Right hindlimb (tissue), 1 donor: ENCODE measurements around the gene SOX13.

Experiments
- DNase-seq: peaks from one replicate; pipeline ENCODE4 v3.0.0-alpha.2; 2018

The SOX13 gene

DNA sequence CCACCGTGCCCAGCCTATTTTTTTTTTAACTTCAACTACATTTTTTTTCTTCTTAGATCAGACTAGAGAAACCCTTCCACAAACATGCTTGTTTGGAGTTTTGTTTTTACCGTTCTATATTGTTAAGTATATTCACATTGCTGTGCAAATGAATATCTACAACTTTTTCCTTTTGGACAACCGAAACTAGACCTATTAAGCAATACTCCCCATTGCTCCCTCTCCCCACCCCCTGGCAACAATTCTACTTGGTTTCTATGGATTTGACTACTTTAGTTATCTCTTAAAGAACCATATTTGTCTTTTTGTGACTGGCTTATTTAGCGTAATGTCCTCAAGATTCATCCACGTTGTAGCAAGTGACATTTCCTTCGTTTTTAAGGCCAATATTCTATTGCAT is 59.8 kb downstream of the SOX13 start:
- no peak for DNase-seq

DNA sequence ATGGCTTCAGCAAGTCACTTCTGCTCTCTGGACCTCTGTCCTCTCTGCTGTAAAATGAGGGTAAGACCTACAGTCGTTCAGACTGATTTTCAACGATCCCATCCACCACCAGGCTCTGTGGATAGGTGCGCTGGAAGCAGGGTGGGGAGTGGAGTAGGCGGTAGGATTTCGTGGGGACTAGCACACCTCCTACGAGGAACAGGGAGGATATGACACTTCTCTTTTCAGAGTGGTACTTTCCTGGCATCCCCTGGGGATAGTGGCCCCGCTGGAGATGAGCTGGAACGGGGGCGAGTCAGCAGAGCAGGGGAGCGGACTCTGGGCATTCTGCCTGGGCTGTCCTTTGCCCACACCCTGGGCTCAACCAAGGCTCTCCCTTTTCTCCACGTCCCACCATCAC is 61.2 kb downstream of the SOX13 start:
- no peak for DNase-seq

DNA sequence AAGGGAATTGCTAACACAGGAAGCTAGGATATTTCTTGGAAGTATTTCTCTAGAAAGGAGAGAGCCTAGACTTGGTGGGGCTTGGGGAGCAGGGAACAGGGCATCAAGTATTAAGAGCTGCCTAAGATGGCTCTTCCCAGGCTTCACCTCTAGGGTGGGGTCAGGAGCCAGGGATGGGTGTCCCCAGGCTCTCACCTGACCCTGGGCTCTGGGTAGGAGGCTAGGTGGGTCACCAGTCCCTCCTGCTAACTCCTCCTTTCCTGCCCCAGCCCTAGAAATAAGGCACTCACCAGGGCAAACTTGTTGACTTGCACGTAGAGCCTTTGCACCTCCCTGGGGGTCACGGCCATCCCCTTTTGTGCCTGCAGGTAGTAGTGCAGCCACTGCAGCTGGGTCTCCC is 63.9 kb downstream of the SOX13 start:
- DNase-seq, result no peak

DNA sequence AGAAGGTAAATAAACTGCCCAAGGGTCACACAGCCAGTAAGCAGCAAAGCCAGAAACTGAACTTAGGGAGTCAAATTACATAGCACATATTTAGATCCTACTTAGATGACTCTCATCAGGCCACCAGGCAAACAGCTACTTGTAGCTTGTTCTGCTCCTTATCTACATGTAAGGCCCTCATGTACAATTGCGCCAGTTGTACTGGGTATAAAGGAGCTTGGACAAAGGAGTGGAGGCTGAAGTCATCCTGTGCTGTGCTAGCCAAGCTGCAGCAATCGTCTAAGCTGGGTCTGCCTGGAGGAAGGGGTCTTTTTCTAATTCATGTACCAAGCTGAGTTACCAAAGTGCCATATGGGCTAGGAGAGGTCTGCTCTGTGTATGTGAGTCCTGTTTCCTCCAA is 66.2 kb downstream of the SOX13 start:
- DNase-seq, result no peak

DNA sequence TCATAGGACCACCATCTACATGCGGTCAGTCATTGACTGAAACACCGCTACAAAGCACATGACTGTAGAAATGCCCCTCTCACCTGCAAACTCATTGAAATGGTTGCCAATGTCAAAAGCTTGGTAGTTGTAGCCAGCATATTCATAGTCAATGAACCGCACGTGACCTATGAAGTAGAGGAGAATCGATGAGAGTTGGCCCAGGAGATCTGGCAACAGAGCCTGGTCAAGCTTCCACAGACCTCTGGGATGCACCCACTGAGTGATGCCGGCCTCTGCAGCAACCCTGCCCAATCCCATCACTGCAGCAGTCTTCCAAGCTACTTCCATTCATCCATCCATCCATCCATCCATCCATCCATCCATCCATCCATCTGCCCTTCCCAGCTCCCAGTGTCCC is 67.0 kb downstream of the SOX13 start:
- DNase-seq, result no peak

DNA sequence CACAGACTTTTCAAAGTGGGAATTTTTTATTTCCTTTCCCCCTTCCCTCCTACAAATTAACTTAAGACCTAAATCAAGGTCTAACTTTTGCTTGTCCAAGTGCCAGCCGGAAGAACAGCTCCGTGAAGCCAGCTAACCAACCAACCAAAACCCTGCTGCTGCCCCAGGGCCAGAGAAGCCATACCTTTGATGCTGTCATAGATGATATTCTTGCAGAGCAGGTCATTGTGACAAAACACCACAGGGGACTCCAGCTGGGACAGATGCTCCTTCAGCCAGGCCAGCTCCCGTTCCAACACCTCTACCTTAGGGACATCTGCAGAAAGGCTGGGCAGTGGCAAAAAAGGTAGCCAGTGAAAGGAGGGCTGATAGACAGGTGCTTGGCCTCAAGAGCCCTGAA is 68.2 kb downstream of the SOX13 start:
- DNase-seq, result no peak

DNA sequence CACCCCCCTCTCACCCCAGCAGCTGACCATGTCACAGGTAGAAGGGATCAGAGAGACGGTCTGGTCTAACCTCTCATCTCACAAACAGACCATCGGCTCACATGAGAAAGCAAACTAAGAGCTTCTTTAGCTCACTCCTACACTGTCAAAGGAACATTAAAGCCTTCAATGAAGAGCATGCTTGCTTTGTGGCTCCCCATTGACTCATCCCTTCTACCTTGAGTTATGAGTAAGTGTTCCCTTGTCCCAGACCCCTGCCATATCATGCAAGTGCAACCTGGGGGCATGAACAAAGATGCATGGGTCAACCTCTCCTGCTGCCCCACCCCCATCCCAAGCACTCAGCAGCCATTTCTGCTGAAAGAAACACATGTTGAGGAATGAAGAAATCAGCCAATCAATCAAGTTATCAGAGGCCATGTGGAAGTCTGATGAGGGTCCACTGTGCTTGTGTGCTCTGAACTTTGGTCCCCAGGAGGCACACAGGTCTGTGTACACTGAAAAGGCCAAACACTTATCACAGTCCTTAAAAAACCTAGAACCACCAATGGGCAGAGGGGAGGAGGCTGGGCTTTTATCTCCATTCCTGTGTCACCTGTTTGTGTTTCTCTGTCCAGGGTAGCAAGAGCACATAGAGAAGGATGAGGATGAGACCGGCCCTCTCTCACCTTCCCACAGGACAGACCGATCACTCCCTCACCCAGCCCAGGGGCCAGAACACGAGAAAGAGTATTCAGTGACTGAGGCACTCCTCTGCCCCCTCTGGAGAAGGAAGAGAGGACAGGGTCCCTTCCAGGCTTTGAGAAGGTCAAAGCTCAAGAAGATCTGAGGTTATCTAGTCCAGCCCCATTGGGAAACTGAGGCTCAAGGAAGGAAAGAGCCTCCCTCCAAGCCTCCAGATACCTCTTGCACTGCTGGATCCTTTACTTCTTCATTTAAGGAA is 69.4 kb downstream of the SOX13 start:
- no peak for DNase-seq

DNA sequence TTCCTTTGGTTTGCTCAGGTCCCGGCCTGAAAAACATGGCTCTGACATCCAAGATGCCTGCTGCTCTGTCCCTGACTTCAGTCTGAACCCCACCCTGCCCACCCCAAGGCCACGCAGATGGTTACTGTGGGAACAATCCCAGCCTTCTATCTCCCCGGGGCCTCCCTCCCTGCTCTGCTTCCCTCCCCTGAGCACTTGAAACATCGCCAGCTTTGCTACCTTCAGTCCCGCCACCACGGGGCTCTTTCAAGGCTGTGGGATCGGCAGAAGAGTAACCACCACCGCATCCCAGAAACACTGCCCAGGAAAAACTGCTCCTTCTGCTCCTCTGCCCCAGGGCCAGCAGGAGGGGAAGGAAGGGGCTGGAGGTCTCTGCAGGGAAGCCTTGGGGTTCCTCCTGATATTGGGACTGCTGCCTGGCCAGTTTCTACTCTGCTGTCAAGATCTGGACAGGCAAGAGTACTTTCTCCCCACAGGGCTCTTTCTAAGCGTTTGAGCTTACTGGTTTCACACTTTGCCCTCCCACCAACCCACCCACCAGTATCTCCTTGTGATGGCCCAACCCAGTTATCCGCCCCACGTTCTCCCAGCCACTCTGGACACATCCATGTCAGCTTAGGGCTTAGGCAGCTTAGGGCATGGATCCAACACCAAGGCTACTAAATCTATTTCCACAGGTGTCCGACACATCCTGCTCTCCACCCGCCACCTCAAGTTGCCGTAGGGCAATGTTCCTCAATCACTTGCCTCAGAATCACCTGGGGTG is 70.5 kb downstream of the SOX13 start:
- DNase-seq, result no peak

DNA sequence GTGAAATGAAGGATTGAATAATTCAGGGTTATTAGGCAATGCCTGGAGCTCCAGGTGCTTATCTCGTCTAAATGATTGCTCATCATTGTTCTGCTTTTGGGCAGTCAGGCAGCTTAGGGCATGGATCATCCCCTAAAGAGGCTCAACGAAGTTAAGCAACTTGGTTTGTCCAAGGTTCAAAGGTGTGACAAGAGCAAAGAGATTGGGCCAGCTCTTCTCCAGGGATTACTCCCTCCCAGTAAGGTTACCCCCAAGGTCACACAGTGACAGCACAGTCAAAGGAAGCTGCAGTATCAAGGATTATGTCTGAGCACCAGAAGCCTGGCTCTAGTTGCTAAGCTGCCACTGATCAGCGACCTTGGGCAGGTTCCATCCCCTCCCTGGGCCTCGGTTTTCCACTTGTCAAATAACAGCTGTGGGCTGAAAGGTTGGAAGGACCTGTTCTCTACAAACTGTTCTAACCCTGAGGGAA is 72.2 kb downstream of the SOX13 start:
- DNase-seq, result no peak

DNA sequence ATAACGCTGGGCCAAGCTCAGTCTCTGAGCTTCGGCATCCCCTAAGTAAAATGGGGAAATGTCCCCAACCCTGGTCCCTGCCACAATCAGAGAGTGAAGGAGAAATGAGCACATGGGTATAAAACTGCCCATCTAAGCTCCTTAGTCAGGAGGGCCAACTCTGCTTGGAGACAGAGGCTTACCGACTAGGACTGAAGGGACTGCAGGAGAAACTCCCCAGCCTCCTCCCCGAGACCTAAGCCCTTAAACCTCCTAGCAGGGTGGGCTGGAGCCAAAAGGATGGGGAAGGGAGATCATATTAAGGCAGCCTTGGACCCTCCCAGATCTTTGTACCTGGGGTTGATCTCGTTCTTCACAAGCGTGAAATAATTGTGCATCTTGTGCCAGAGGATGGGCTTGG is 73.4 kb downstream of the SOX13 start:
- DNase-seq, result no peak

DNA sequence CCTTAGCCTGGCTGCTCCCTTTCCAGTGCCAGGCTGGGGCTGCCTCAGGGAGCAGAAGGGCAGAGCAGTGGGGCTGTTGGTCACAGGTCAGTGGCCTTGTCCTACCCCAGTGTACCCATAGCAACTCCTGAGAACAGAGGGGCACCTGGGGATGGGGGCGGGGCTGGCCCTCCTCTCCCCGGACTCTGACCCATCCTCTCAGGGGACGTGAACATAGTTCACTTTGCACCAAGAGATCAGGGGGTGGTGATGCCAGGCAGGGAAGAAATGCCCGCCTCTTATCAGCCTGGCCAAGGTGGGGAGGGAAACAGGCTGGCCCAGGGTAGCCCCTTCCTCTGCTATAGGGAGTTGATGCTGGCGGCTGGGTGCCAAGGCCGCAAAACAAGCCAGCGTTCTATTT is 74.0 kb downstream of the SOX13 start:
- no peak for DNase-seq

DNA sequence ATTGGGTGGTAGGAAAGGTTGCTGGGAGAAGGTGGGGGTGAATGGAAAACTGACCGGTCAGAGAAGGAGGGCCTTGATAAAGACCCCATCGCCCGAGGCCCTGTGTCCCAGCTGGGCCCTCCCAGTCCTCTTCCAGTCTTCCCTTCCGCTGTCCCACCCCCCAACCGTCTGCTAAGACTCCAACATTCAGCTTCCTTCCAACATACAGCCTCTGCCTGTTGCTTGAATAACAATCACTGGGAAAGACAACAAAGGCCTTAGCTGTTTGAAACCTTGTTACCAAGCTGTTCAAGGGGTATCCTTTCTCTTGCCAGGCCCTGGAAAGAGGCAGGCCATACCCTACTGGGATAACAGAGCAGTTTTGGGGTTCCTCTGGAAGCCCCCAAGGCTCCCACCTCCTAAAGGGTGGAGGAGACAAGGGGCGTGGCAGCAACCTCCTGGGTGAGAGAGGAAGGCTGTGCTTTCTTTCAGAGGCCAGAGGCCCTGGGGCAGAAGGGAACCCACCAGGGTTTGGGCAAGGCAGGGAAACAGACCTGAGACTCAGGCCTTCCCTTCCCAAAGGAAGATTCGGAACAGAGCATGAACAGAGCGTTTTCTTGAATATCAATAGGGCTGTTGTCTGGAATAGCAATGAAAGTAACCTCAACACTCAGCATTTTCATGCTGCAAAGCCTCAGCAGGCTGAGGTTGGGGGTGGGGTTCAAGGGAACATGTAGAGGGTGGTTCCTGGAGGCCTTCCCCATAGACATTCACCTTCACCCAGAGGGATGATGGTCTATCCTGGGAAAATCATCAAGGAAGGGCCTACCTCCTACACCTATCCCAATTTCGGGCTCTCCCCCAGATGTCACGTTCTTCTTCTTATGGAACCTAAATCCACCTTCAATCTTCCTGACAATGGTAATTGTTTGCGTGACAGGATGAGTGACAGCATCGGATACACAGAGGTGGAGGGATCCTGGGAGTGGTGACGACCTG is 74.8 kb downstream of the SOX13 start:
- DNase-seq, result no peak

DNA sequence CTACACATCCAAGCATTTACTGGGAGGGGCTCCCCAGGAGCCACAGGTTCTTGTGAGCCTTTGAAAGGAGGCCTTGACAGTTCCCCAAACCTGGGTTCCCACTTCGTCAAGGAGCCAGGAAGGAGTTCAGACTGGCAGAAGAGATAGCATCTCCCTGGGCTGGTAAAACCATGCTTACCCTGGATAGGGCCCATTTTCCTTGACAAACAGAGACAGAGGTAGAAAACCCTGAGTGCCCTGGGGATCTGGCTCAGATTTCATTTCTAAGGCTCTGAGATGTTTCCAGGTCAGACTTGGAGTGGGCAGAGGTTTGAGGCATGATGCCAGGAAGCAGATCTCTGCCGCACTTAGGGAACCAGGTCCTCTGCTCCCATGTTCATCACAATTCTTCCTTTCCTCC is 76.2 kb downstream of the SOX13 start:
- no peak for DNase-seq

DNA sequence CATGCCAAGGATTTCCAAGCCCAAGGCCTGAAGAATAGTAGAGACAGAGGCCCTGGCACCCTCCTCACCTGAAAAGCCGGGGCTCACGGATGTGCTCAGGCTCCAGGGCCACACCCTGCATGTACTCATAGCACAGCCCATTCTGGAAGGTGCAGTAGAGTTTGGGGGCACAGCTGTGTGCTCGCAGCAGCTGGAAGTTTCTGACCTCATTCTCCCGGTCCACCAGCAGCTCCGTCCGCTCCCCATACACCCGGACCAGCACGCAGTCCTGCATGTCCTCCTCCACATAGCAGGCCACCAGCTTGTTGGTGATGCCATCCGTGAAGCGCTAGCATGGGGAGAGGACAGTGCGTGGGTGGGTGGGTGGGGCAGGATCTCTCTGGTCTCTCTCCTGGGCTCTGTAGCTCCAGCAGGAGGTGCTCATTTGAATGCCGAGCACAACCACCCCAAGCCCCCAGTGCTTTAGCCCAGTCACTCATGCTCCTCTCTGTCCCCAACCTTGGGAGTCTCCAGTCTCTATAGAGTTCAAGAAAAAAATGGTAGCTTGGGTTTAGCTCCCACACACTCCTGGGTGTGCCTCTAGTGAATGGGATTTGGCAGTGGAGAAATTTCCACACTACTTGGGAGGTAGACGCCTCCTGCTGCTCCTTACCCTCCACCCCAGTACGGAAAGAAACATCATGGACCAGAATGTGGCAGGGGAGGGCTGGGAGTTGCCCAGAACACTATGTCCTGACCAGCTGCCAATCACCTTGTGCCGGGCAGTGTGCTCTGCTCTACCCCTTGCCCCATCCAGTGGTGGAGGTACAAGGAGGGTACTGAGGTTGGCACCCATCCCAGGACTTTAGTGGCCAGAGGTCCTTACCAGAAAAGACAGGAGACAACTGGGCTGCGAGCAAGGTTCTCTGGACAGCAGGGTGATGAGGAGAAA is 77.0 kb downstream of the SOX13 start:
- no peak for DNase-seq

DNA sequence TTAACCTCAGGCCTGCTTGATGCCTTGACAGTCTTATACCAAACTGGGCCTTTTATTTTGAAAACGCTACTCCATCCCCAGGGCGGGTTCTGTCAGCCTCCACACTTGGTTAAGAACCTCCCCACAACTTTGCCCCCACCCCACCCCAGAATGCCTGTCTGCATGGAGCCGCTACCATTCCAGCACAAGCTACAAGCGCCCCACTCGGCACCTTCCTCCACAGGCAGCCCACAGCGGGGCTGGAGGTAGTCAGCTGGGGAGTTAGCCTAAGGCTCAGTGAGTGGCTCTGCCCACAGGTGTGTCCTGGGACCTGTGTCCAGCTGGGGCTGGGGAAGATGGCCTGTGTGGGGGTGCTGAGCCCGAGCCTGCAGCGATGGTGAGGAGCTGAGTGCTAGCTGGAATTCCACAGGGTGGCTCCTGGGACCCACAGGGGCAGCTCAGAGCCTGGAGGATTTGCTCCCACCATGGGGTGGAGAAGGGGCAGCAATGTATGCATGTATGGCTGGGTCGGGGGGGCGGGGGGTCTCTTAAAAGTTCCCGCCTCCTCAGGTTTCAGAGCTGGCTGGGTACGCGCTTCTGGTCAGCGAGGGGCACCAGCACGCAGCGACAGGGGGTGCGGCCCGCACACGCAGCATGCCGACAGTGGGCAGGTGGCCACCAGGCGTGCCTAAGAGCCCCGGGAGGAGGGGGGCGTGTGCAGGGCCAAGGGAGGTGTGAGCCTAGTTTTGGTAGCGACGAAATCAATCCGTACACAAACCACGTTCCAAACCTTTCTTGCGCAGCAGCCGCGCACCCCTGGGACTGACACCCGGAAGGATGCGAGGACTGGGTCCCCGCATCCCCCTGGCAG is 78.0 kb downstream of the SOX13 start:
- DNase-seq, result peak; percentile 53

DNA sequence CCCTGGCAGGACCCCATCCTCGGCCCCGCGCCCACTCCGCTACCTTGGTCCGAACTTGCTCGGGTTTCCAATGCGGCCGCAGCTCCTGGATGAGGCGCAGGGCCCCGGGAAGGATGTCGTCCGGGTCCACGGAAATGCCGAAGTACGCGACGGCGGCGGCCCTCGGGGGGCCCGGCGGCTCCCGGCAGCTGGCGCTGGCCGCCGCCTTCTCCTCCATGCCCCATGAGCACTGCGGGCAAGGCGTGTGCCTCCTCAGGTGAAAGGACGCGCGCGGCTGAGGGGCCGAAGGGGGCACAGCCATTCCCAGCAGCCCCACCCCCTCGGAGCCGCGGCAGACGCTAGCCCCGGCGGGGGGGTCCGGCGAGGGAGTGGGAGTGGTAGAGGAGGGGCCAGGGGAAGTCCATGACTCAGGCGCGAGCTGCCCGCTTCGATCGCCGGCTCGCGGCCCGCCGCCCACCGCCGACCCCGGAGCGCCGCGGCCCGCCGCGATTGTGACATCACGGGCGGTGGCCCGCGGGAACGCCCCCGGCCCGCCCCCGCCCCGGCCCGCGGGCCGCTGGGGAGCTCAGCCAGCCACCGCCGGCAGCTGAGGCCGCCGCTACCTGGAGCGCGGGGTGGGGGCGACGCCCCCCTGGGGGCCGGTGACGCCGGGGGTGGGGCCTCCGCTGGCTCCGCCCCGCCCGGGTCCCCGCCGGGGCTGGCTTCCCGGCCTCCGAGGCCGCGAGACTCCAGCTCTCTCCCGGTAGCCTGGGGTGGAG is 78.8 kb downstream of the SOX13 start, which contains the start of gene ETNK2:
ETNK2 (minus strand) TSS at position 493 of the 758 bp plus-strand sequence; CDS start at position 301, 192 bp downstream.
- DNase-seq, result peak; percentile 86

DNA sequence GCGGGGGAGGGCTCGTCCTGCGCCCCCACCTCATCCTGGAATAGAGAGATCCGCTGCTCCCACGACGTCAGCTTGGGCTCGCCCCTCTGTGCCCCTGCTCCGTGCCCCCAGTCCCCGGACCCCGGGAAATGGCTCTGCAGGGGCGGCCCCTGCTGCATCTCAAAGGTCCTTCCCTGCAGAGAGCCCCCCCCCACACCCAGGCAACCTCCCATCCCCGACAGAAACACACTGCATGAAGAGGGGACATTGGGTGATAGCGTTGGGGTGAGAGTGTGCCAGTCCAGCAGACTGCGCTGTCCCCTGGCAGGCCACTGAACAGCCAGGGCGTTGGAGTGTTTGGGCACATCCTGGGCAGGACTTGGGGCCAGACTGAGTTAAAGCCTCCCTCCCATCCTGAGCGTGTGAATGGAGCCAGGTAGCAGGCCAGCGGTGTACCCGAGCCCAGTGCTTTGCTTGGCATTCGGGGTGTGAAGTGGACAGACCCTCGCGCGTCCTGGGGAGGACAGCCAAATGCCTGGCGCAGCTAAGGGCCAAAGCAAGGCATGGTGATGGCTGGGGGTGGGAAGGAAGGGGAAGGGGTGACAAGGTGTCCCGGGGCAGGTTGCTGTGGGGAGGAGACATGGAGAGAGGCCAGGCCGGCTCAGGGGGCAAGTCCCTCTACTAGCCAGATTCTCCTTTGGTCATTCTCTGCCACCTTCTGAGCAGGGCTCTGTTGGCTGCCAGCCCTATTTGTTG is 79.6 kb downstream of the SOX13 start:
- no peak for DNase-seq

DNA sequence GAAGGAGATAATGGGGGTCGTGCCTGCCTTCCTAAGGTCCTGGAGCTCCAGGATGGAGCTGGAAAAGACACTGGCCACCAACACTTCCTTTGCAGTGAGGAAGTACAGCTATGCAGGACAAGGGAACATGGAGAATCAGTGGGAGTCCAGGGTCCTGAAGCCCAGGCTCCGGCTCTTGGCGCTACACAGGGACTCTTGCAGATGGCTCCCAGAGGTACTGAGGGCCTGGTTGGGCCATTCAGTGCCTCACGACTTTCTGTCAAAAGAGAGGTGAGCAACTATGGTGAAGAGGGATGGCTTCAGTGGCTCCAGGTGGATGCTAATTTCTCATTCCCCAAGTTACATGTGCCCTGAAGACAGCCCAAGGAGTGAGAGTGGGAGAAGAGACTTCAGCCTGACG is 80.8 kb downstream of the SOX13 start:
- DNase-seq, result no peak
